Activated CD4-positive, alpha-beta T cell treated with anti-CD3 and anti-CD28 coated beads for 36 hours (primary cell): ENCODE data around the gene DEFB116. TPM values are rescaled to one million over a fixed set of nuclear protein-coding genes. Genes with fewer than 3 reads are reported as not detected.

Source experiments
- total RNA-seq, 2 experiments: library from RNA; stranded (reverse); gene quantifications; one replicate each; pipeline ENCODE4 v1.2.3, GENCODE V29; 2021

The DEFB116 gene
- total RNA-seq, 2 experiments from 2014 or later = not detected

Other genes with a start within 250 kb of the DEFB116 start
- not detected for gene DEFB115, start 50.9 kb downstream of the DEFB116 start, total RNA-seq
- gene DEFB118, start 60.0 kb upstream of the DEFB116 start, total RNA-seq = not detected
- not detected for gene DEFB119, start 82.0 kb upstream of the DEFB116 start, total RNA-seq
- not detected for gene DEFB121, start 97.6 kb upstream of the DEFB116 start, total RNA-seq
- gene DEFB123, start 132.0 kb upstream of the DEFB116 start, total RNA-seq = not detected
- not detected for gene DEFB124, start 166.5 kb upstream of the DEFB116 start, total RNA-seq
- not detected for gene REM1, start 166.7 kb upstream of the DEFB116 start, total RNA-seq
- gene HM13, start 205.9 kb upstream of the DEFB116 start, total RNA-seq = 100 to 1,000 TPM; 108 to 111 TPM